T-helper 9 cell (primary cell): ENCODE data around the gene RASGRF2.
A peak's percentile ranks its signal among the peaks of the same experiment; 100 is the strongest.

Source experiments
- DNase-seq: peaks from one replicate; pipeline ENCODE4 v3.0.0-alpha.2; 2020
- total RNA-seq, 2 donors: gene quantifications; one replicate each; lab custom pipeline; 2026; lab: John Stamatoyannopoulos, UW

RASGRF2 gene, protein sequence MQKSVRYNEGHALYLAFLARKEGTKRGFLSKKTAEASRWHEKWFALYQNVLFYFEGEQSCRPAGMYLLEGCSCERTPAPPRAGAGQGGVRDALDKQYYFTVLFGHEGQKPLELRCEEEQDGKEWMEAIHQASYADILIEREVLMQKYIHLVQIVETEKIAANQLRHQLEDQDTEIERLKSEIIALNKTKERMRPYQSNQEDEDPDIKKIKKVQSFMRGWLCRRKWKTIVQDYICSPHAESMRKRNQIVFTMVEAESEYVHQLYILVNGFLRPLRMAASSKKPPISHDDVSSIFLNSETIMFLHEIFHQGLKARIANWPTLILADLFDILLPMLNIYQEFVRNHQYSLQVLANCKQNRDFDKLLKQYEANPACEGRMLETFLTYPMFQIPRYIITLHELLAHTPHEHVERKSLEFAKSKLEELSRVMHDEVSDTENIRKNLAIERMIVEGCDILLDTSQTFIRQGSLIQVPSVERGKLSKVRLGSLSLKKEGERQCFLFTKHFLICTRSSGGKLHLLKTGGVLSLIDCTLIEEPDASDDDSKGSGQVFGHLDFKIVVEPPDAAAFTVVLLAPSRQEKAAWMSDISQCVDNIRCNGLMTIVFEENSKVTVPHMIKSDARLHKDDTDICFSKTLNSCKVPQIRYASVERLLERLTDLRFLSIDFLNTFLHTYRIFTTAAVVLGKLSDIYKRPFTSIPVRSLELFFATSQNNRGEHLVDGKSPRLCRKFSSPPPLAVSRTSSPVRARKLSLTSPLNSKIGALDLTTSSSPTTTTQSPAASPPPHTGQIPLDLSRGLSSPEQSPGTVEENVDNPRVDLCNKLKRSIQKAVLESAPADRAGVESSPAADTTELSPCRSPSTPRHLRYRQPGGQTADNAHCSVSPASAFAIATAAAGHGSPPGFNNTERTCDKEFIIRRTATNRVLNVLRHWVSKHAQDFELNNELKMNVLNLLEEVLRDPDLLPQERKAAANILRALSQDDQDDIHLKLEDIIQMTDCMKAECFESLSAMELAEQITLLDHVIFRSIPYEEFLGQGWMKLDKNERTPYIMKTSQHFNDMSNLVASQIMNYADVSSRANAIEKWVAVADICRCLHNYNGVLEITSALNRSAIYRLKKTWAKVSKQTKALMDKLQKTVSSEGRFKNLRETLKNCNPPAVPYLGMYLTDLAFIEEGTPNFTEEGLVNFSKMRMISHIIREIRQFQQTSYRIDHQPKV (N-terminal part only)
- 92.7 to 95.4 reads per million in 2 donors for total RNA-seq

DNA sequence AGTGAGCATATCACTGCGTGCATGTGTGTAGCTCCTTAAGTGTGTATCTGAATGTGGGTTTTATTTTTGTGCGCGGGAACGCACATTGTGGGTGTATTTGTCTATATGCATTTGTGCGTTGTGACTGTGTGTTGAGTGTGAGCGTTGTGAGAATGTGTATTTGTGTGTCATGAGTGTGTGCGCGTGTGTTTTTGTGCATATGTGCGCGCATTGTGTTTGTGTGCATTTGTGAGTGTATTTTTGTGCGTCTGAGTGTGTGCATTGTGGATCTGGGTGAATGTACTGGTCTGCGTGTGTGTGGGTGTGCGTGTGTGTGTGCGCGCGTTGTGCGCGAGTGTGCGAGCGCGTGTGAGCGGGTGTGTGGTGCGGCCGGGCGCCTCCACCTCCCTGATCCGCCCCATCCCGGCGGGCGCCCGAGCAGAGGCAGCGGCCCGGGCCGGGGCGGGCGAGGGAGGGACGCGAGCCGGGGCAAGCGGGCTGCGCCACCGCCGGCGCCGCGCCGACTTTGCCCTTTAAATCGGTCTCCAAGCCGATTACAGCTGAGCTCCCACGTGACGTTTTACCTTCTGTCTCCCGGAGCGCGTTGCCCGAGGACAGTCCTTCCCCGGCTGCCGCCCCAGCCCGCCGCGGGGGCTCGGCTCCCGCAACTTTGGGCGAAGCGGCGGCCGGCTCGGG lies at the start of gene RASGRF2:
Gene RASGRF2 (plus strand): TSS at position 596 of the 675 bp plus-strand sequence. CDS start 376 bp downstream, outside the sequence.
- peak; percentile 30 for DNase-seq

GRCh38 chr5:80912479-80912878 lies 47.7 kb upstream of the RASGRF2 start:
- no peak for DNase-seq

DNA sequence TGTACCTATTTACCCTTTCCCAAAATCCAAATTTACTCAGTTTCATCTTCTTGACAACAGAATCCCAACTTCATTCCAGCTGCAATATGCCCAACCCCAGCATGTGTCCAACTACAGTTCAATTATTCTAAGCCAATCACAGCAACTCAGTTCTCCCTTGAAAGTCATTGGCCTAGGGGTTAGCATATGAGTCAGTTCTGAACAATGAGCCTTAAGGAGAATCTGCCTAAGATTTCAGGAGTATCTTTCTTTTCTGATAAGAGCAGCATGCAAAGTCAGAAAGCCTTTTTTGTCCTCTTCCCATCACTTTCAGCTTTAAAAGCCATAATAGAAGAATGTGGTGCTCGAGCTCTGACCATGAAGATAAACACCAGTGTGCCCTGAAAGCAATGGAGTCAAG lies 44.4 kb upstream of the RASGRF2 start:
- DNase-seq: no peak

GRCh38 chr5:80916676-80917075 lies 43.5 kb upstream of the RASGRF2 start:
- no peak for DNase-seq

GRCh38 chr5:80917631-80918030 lies 42.5 kb upstream of the RASGRF2 start:
- no peak for DNase-seq

GRCh38 chr5:80919678-80920196 lies 40.4 kb upstream of the RASGRF2 start:
- DNase-seq: no peak

- DNase-seq: no peak
Measured at GRCh38 chr5:80920333-80920732, 39.8 kb upstream of the RASGRF2 start.

DNA sequence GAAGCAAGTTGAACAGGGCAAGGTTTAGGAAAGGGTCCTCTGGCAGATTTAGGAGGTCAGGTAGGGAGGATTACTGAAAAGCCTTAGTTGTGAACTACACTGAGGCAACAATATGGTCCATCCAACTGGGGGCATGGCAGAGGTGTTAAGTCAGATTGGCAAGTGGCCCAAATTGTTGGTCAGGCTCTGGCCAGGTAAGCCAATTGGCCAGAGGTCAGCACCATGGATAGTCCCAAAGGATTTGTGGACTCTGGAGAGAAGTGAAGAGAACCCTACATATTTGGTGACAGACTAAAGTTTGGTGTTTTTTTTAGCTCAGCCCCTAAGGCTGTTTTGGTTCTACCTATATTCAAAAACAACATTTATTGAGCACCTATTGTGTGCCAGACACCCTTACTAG lies 39.1 kb upstream of the RASGRF2 start:
- no peak for DNase-seq

- DNase-seq: no peak
Measured at GRCh38 chr5:80925931-80926330, 34.2 kb upstream of the RASGRF2 start.

GRCh38 chr5:80926536-80926935 lies 33.6 kb upstream of the RASGRF2 start:
- no peak for DNase-seq

GRCh38 chr5:80926979-80927656 lies 33.0 kb upstream of the RASGRF2 start:
- no peak for DNase-seq

DNA sequence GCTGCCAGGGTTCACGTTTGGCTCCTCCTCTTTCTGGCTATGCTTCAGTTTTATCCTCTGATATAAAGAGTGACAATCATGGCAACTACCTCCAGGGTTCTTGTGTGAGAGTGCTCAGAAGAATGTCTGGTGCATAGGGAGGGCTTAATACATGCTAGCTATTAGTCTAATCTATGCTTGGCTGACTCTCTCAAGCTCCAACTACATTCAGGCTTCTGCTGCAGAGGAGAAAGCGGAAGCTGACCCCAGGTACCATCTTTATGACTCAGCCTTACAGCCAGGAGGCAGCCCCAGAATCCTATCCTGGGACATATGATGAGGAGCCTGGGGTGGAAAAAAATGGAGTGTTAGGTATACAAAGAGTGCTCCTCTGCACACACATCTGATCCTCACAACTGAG lies 32.1 kb upstream of the RASGRF2 start:
- no peak for DNase-seq

- no peak for DNase-seq
Measured at GRCh38 chr5:80930940-80931339, 29.2 kb upstream of the RASGRF2 start.

- no peak for DNase-seq
Measured at GRCh38 chr5:80931411-80931810, 28.8 kb upstream of the RASGRF2 start.

- no peak for DNase-seq
Measured at GRCh38 chr5:80933036-80933435, 27.1 kb upstream of the RASGRF2 start.

GRCh38 chr5:80934751-80935150 lies 25.4 kb upstream of the RASGRF2 start:
- no peak for DNase-seq

- no peak for DNase-seq
Measured at GRCh38 chr5:80935811-80936385, 24.3 kb upstream of the RASGRF2 start.

- no peak for DNase-seq
Measured at GRCh38 chr5:80936881-80937280, 23.3 kb upstream of the RASGRF2 start.

GRCh38 chr5:80937584-80938356 lies 22.4 kb upstream of the RASGRF2 start:
- no peak for DNase-seq

- no peak for DNase-seq
Measured at GRCh38 chr5:80941496-80941895, 18.7 kb upstream of the RASGRF2 start.
